OCI-LY1 (cell line): ENCODE measurements around the gene GMIP.

Experiments
- H2AFZ ChIP-seq: fragments of 200-600 bp; sonication (generic), shearing (Covaris generic); 2 replicates; pipeline ENCODE4 v1.6.0; 2014; ENCODE audit warnings: antibody characterized with exemption, mild to moderate bottlenecking, low read length
- H3F3A ChIP-seq: fragments of 200-600 bp; sonication (generic), shearing (Covaris generic); 2 replicates; pipeline ENCODE4 v1.6.0; 2014; ENCODE audit warnings: mild to moderate bottlenecking, antibody characterized with exemption, low read length, moderate library complexity; ENCODE audit not compliant: insufficient read depth
- H3K27ac ChIP-seq: fragments of 200-600 bp; sonication (generic); 2 replicates; pipeline ENCODE4 v1.5.1; 2014; ENCODE audit warnings: low read length, mixed run types, mild to moderate bottlenecking, low read depth; ENCODE audit not compliant: poor library complexity, severe bottlenecking
- H3K27me3 ChIP-seq: fragments of 200-600 bp; sonication (generic); 2 replicates; pipeline ENCODE4 v1.6.0; 2014; ENCODE audit warnings: antibody characterized with exemption, mild to moderate bottlenecking, low read length, moderate library complexity; ENCODE audit not compliant: insufficient read depth
- H3K36me3 ChIP-seq: fragments of 200-600 bp; sonication (generic); 2 replicates; pipeline ENCODE4 v1.6.1; 2014; ENCODE audit warnings: mild to moderate bottlenecking, antibody characterized with exemption, low read length, moderate library complexity, mixed read lengths; ENCODE audit not compliant: insufficient read depth
- H3K4me1 ChIP-seq: fragments of 200-600 bp; sonication (generic); 2 replicates; pipeline ENCODE4 v1.5.1; 2014; ENCODE audit warnings: mild to moderate bottlenecking, low read length, moderate library complexity; ENCODE audit not compliant: insufficient read depth, severe bottlenecking
- H3K4me2 ChIP-seq: fragments of 200-600 bp; sonication (generic), shearing (Covaris generic); 2 replicates; pipeline ENCODE4 v1.6.1; 2014; ENCODE audit warnings: low read length
- H3K4me3 ChIP-seq: fragments of 200-600 bp; sonication (generic); 2 replicates; pipeline ENCODE4 v1.5.1; 2014; ENCODE audit warnings: low read length, low read depth, mild to moderate bottlenecking, mixed read lengths; ENCODE audit not compliant: poor library complexity, severe bottlenecking
- H3K79me2 ChIP-seq: fragments of 200-600 bp; shearing (Covaris generic); 2 replicates; pipeline ENCODE4 v1.6.1; 2016; ENCODE audit warnings: mixed run types, low read length, mixed read lengths; ENCODE audit not compliant: insufficient read depth
- H3K9ac ChIP-seq: fragments of 200-600 bp; sonication (generic), shearing (Covaris generic); 2 replicates; pipeline ENCODE4 v1.6.1; 2014; ENCODE audit warnings: mild to moderate bottlenecking, low read length, mixed read lengths
- H3K9me2 ChIP-seq: fragments of 200-600 bp; sonication (generic), shearing (Covaris generic); 2 replicates; pipeline ENCODE4 v1.6.1; 2014; ENCODE audit warnings: low read depth, mild to moderate bottlenecking, low read length, mixed read lengths
- H3K9me3 ChIP-seq: fragments of 200-600 bp; shearing (Covaris generic); 2 replicates; pipeline ENCODE4 v1.6.1; 2014; ENCODE audit warnings: low read length, mixed read lengths
- H4K20me1 ChIP-seq: fragments of 200-600 bp; sonication (generic), shearing (Covaris generic); 2 replicates; pipeline ENCODE4 v1.6.0; 2016; ENCODE audit warnings: mild to moderate bottlenecking, low read length; ENCODE audit not compliant: insufficient read depth
- EZH2 ChIP-seq: fragments of 200-600 bp; sonication (generic), shearing (Covaris generic); IDR thresholded peaks from 2 replicates; pipeline ENCODE4 v1.8.0; 2017; ENCODE audit warnings: borderline replicate concordance, mixed run types, mild to moderate bottlenecking, antibody characterized with exemption, low read length, moderate library complexity, mixed read lengths
- TF ChIP-seq, protein P1 (sequence below): fragments of 200-600 bp; sonication (generic), shearing (Covaris generic); IDR thresholded peaks from 2 replicates; pipeline ENCODE4 v1.5.1; 2017; ENCODE audit warnings: mild to moderate bottlenecking, antibody characterized with exemption, low read length, moderate library complexity, mixed read lengths

GMIP gene

DNA sequence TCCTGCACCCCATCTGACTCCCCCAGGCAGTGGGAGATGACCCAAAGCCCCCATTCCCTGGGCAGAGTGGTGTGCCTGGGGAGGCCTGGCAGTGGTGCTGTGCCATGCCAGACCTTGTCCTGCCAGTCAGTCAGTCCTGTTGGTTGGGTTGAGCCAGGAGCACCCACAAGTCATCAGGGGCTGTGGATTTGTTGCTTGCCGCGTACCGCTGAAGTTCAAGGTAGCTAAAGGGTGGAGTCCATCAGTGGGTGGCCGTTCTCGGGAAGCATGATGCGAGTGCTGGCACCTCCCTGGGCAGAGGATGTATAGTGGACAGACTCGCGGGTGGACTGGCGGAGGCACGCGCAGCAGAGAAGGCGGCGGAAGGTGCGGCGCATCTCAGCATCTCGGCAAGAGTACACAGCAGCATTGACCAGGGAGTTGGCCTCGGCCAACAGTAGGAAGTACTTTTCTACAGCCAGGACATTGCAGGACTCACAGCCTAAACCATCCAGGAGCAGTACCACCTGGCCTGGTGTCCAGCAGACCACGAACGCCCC, 19.4 kb downstream of the GMIP start:
- H4K20me1 ChIP-seq: no peaks in the 10 kb centered on the region
- H3K36me3 ChIP-seq: peaks cover 11% of the 10 kb centered on the region; the same call in 1 of the 2 replicates
- peak overlapping the region; percentile 8 for H3K27ac ChIP-seq
- H3K9me2 ChIP-seq: no peaks in the 10 kb centered on the region
- no peak overlapping the region for H3K4me2 ChIP-seq
- no peak for TF ChIP-seq EZH2
- TF ChIP-seq, protein P1, sequence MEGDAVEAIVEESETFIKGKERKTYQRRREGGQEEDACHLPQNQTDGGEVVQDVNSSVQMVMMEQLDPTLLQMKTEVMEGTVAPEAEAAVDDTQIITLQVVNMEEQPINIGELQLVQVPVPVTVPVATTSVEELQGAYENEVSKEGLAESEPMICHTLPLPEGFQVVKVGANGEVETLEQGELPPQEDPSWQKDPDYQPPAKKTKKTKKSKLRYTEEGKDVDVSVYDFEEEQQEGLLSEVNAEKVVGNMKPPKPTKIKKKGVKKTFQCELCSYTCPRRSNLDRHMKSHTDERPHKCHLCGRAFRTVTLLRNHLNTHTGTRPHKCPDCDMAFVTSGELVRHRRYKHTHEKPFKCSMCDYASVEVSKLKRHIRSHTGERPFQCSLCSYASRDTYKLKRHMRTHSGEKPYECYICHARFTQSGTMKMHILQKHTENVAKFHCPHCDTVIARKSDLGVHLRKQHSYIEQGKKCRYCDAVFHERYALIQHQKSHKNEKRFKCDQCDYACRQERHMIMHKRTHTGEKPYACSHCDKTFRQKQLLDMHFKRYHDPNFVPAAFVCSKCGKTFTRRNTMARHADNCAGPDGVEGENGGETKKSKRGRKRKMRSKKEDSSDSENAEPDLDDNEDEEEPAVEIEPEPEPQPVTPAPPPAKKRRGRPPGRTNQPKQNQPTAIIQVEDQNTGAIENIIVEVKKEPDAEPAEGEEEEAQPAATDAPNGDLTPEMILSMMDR: no peak
- H3K4me1 ChIP-seq: peaks cover 32% of the 10 kb centered on the region
- no peak overlapping the region for H2AFZ ChIP-seq
- no peaks in the 10 kb centered on the region for H3K27me3 ChIP-seq
- no peak overlapping the region for H3K4me3 ChIP-seq
- no peaks in the 10 kb centered on the region for H3K9me3 ChIP-seq
- H3F3A ChIP-seq: no peaks in the 10 kb centered on the region
- H3K9ac ChIP-seq: no peak overlapping the region
- no peaks in the 10 kb centered on the region for H3K79me2 ChIP-seq

DNA sequence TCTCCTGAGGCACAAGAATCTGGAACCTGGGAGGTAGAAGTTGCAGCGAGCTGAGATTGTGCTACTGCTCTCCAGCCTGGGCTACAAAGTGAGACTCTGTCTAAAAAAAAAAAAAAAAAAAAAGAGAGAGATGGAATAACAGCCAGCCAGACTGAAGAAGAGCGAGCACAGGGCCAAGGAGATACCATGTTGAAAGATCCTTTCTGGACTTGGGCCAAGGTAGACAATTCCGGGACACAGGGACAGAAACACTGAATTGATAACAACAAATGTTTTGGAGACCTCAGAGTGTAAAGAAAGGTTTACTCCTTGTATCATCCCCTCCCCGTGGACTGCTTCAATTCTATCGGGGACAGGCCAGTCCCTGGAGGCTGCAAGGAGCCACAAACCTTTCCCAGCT, 20.1 kb downstream of the GMIP start:
- Histone ChIP-seq H3K9ac (no peak overlapping the region), H3K36me3 (peaks cover 11% of the 10 kb centered on the region; the same call in 1 of the 2 replicates), H4K20me1 (no peaks in the 10 kb centered on the region), H3K79me2 (no peaks in the 10 kb centered on the region), H3K4me1 (peaks cover 29% of the 10 kb centered on the region), H3F3A (no peaks in the 10 kb centered on the region), H3K4me3 (no peak overlapping the region), H3K27me3 (no peaks in the 10 kb centered on the region), H3K9me2 (no peaks in the 10 kb centered on the region), H3K4me2 (no peak overlapping the region), H2AFZ (no peak overlapping the region), H3K27ac (no peak overlapping the region), H3K9me3 (no peaks in the 10 kb centered on the region)
- no peak for TF ChIP-seq EZH2
- TF ChIP-seq, protein P1: no peak

DNA sequence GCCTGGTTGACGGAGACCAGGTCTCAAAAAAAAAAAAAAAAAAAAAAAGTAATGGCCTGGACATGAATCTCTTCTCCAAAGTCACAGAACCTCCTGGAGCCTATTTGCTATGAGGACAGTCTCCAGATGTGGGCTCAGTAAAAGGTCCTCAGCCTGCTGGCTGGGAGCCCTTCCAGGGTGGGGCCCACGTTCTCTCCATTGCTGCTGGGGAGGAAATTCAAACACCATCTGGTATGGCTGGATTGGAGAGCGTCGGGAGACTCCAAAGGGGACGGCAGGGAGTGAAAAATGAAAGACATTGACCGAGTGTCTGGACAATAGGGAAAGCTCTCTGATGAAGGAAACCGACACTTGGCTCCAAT, 23.6 kb downstream of the GMIP start:
- Histone ChIP-seq H3K27ac (no peak overlapping the region), H3K27me3 (no peaks in the 10 kb centered on the region), H3K4me1 (peaks cover 28% of the 10 kb centered on the region), H3K4me2 (no peak overlapping the region), H3K36me3 (peaks cover 11% of the 10 kb centered on the region; the same call in 1 of the 2 replicates), H3K9me2 (no peaks in the 10 kb centered on the region), H4K20me1 (no peaks in the 10 kb centered on the region), H2AFZ (no peak overlapping the region), H3K9ac (no peak overlapping the region), H3K4me3 (no peak overlapping the region), H3K9me3 (no peaks in the 10 kb centered on the region), H3F3A (no peaks in the 10 kb centered on the region), H3K79me2 (no peaks in the 10 kb centered on the region)
- TF ChIP-seq EZH2: no peak
- TF ChIP-seq, protein P1: no peak
